H1 (cell line): ENCODE measurements around the gene ZNF483. TPM values are rescaled to one million over a fixed set of nuclear protein-coding genes. Genes with fewer than 3 reads are reported as not detected.

Experiments
- HDAC2 ChIP-seq, 2 experiments: fragments of 300-600 bp in 1 of 2; sonication (generic) in 1 of 2; IDR thresholded peaks; 2 replicates each; pipeline ENCODE4 v1.6.1; 2011 to 2012; ENCODE audit warnings: low read depth in 2 of 2, low read length in 2 of 2, mild to moderate bottlenecking in 2 of 2, moderate library complexity in 2 of 2, borderline replicate concordance in 1 of 2, inconsistent platforms in 1 of 2
- NANOG ChIP-seq: IDR thresholded peaks from 2 replicates; pipeline ENCODE4 v1.6.1; 2011; ENCODE audit warnings: low read length, low read depth, mild to moderate bottlenecking, inconsistent platforms; ENCODE audit not compliant: insufficient read depth, poor library complexity, severe bottlenecking
- POLR2A ChIP-seq, 2 experiments: IDR thresholded peaks; 1 replicate in 1 of 2; 2 replicates in 1 of 2; pipeline ENCODE4 v1.6.1; 2011; ENCODE audit warnings: low read depth in 2 of 2, low read length in 2 of 2, mild to moderate bottlenecking in 2 of 2; ENCODE audit errors: control extremely low read depth in 1 of 2
- polyA plus RNA-seq, 7 experiments: library from polyadenylated mRNA; depleted of rRNA in 3 of 7; stranded (reverse) in 5 of 7; unstranded in 2 of 7; fragments of >200 nt in 5 of 7; fragments of 200-250 nt in 2 of 7; gene quantifications; 1 replicate in 5 of 7; 2 replicates in 1 of 7; 4 replicates in 1 of 7; pipeline versions ENCODE4 v1.2.1 to v1.2.3, GENCODE V29; 2011 to 2013; ENCODE audit warnings: missing spikeins in 2 of 7, mixed read lengths in 2 of 7
- total RNA-seq: library from RNA; stranded (reverse); fragmentation: NEBNext Ultra II Directional; extraction: Animal tissue kit (Norgen Biotek cat#: 25700); gene quantifications from 2 replicates; pipeline ENCODE4 v1.2.1, GENCODE V29; 2021

The ZNF483 gene
- total and polyA plus RNA-seq, 2 of the 8 experiments (the other 6 are each of a cell fraction or from before 2014, with no cell fraction given): 4.8 to 83.8 TPM

DNA sequence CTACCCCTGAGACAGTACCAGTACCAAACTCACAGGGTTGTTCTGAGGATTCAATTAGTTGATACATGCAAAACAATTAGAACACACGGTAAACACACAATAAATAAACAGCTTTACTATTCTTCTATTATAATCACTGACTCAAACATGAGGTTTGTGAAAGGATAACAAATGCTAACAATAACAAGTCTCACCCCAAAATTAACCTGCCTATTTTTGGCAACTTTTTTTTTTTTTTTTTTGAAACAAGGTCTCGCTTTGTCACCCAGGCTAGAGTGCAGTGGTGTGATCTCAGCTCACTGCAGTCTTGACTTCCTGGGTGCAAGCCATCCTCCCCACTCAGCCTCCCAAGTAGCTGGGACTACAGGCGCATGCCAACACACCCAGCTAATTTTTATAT, 47.3 kb upstream of the ZNF483 start (continued):
- TF ChIP-seq POLR2A (IDR thresholded peaks at IDR 0.05; ENCODE audit: control extremely low read depth in 1 of 2, low read depth in 2 of 2, low read length in 2 of 2) (no peak), NANOG (no peak), HDAC2 (IDR thresholded peaks at IDR 0.05; ENCODE audit: borderline replicate concordance in 1 of 2, low read depth in 2 of 2, low read length in 2 of 2) (no peak)
